SK-N-MC (cell line): ENCODE results near the gene WIZ.

Source experiments
- EZH2 ChIP-seq: fragments of 200-600 bp; sonication (generic); IDR thresholded peaks from one replicate; pipeline ENCODE4 v1.6.1; 2017; ENCODE audit warnings: antibody characterized with exemption
- FOXP2 ChIP-seq: optimal IDR thresholded peaks from 2 replicates; pipeline ENCODE3; 2011; ENCODE audit warnings: mild to moderate bottlenecking, moderate library complexity; ENCODE audit not compliant: insufficient read depth; ENCODE audit errors: extremely low read length, control extremely low read depth
- POLR2AphosphoS5 ChIP-seq: IDR thresholded peaks from 2 replicates; pipeline ENCODE4 v1.6.1; 2012; ENCODE audit warnings: mild to moderate bottlenecking, low read depth, low read length, borderline replicate concordance

DNA sequence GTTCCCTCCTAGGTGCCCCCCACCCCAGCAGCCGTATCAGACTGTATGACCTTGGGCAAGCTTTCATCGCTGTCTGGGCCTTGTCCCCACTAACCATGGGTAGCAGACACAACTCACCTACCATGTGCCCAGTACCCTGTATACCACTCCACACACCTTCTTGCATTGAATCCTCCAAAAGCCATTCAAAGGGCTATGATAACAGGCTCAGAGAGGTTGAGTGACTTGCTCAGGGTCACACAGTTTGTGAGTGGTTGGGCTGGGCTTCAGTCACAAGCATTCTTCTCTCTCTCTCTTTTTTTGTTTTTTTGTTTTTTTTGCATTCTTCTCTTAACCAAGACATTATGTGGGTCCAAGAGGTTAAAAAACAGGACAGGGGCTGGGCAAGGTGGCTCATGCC is 11.9 kb upstream of the WIZ start:
- TF ChIP-seq POLR2AphosphoS5 (no peak), EZH2 (no peak), FOXP2 (no peak)
